ENCODE measurements around the gene GNRHR.
"Not testable (repeated sequence)": the region's sequence is repeated elsewhere in the genome, so short reads cannot be mapped to it uniquely, and the experiment has no call there.

Gene GNRHR, protein sequence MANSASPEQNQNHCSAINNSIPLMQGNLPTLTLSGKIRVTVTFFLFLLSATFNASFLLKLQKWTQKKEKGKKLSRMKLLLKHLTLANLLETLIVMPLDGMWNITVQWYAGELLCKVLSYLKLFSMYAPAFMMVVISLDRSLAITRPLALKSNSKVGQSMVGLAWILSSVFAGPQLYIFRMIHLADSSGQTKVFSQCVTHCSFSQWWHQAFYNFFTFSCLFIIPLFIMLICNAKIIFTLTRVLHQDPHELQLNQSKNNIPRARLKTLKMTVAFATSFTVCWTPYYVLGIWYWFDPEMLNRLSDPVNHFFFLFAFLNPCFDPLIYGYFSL

DNA sequence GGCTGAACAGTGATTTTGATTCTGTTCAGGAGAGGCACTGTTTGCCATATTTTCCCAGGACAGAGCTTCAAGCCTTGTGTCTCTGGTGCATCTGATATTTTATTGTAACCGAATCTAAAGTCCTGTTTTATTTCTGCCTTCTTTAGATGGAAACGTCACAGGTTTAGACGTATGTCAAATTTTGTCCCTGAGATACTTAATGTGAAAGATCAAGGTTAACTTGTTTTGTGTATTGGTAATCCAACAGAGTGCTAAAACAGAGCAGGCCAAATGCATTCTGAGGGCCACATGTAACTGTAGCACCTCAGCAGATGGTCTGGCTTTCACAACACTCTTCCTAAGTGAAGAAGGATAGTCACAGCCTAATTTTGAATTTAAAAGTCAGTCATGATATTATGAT is at the start of gene GNRHR:
TSS of gene GNRHR (minus strand) at position 101 of the 400 bp plus-strand sequence. CDS start at position 48, 53 bp downstream.
- FAIRE-seq, result no peak

DNA sequence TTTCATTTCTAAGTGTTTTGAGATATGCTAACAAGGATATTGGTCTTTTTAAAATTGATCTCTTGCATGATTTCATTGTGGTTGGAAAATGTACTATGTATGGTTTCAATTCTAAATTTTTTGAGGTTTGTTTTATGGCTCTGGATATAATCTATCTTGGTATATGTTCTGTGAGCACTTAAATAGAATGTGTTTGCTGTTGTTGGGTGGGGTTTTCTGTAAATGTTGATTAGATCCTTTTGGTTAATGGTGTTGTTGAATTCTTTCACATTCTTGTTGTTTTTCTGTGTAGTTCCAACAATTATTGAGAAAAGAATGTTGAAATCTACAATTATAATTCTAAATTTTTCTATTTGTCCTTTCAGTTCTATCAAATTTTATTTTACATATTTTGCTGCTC is 42.6 kb upstream of the GNRHR start:
- FAIRE-seq, result no peak

DNA sequence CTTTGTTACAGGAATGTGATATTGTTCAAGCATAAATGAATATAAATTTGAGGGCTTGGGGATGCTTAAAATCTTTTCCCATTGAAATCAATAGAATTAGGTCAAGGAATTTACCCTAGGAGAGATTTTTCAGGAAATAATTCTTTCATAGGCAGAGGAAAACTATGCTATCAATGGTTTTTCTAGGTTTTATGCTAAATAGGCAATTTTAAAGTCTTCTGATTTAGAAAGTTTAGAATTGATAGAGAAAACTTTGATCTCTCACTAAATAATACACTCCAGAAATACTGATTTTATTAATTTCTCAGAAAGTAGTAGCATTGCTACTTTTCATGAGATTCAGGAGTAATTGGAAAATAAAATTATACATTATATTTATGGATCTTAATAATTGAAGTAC is 36.5 kb upstream of the GNRHR start:
- no peak for FAIRE-seq

DNA sequence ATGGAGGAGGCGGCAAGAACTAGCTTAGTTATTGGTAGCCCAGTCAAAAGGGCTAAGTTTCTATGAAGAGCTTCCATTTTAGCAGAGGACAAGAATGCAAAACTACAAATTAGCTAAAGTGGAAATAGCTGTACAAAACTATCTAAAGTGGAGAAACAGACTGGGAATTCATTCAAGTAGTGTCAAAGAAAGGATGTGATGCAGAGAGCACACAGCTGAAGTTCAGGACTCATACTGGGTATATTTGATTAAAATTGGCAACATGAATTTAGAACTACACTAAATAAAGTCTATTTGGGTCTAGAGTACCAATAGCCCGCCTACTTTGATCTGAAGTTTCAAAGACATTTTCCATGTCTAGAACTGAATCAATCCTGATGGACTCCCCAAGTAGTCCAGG is 33.1 kb upstream of the GNRHR start:
- FAIRE-seq, result no peak

DNA sequence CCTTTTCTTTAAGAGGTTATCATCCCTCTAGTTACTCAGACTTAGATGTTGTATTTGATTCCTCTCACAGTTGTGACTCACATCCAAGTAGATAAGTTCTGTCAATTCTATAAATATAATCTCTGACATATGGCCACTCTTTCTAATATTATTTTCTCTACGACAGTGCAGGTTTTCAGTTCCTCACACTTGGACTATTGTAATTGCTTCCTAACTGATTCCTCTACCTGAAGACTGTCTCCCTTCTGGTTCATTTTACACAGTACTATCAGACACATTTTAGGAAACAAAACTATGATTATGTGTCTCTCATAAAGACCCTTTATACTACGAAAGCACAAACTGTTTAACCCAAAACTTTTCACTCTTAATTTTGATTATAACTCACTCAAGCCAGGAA is 31.3 kb upstream of the GNRHR start:
- no peak for FAIRE-seq

DNA sequence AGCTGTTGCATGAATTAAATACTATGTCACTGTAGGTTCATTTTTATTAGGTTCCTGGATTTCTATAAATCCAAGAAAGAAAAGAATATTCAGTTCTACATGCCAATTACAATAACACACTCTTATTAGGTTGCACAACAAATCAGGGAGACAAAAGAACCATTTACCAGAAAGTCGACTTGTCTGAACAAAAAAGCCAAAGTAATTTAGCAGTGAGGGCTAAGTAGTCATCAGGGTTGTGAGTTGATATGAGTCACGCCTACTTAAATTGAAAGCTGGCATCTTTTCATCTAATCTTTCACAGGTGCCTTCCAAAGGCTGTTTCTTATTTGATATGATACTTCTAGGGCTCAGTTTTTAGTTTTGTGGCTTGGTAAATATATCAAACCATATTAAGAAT is 25.4 kb upstream of the GNRHR start:
- FAIRE-seq, result no peak

DNA sequence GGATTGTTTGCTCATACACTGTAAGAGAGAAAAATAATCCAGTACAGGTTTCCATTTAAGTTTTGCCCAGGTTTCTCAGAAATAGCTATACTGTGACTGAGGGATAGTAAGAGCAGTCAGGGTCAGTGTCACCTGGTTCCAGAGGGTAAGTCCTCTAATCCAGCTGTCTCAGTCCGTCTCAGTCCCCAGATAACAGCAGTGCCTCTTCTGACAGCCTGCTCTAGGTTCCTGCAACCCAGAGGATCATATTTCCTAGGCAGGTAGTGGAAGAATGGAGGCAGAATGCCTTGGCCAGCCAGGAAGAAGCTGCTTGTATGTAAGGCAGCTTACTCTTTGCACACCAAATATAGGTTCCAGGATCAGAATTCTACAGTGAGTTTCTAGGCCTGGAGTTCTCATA is 22.6 kb upstream of the GNRHR start:
- no peak for FAIRE-seq

DNA sequence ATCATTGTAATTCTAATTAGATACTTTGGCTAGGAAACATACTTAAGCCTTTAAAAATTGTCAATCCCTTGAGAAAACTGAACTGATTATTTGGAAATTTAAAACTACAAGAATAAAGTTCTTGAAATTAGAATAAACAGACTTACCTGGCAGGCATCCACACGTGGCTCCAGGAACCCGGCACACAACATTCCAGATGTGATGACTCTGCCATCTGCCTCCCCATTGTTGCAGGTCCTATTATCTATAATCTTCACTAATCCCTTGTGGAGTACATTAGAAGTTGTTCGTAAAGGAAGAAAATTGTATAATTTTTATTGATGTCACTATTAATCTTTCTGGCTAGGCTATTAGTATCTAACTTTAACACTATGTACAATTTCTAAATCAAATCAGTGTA is 16.2 kb upstream of the GNRHR start:
- no peak for FAIRE-seq

DNA sequence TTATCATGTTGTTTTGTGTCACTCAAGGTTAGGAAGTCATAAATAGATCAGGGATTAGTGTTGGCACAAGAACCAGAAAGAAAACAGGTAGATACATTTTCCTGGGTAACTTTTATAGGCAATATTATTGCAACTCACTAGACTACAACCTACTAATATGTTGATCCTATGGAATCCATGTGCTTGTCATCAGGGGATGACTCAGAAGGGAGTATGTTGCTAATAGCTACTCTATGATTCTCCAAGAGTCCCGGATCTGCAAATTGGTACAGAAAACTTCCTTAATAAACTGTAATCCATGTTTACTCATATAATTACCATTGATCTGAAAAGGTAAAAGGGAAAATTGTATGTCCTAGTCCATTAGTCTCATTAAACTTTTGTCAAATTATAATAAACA is 11.7 kb upstream of the GNRHR start:
- FAIRE-seq, result no peak

DNA sequence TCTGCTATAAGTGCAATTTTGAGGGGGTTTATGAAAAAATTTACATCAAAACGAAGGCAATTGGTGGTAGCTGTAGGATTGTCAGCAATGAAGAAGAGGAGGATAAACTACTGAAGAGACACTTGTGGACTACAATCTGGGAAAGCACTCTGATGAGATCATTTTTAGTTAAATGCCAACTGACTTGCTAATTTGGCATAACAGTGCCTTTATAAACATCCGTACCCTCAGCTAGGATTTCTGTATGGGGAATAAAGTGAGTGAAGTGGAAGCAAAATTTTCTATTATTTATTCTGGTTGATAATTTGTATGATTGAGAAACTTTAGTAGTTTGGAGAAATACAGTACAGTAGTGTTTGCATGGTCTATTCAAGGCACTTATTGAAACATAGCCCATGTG is 11.2 kb upstream of the GNRHR start:
- FAIRE-seq, result no peak

DNA sequence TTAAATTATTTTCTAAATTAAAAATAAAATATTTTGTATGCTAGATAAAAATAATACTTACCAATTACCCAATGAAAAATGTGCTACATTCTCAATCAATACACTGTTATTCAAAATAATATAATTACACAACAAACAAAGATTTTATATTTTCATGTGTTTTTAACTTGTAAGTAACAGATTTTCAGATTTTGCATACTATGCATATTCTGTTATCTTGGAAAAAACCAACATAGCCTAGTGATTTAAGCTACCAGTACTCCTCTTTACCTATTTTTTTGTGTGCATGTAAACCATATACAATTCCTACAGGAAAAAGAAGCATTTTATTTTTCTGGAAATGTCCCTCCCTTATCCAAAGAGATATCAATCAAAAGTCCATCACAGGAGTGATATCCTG is 10.0 kb upstream of the GNRHR start:
- FAIRE-seq, result no peak

DNA sequence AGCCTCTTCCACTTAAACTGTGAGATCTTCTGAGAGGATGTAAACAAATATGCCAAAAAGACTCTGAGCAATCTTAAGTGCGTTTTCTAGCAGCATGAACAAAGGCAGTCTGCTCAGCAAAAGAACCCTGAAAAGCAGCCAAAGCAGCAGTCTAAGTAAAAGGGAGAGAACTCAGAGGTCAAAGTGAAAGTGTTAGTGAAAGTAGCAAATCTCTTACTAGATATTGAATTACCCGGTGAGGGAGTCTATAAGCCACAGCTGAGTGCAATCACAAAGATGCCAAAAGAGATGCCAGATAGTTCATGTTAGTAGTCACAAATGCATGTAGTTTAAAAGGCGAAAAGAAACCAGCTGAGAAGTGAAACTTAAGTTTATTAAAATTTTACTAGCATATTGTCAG is 7.9 kb upstream of the GNRHR start:
- no peak for FAIRE-seq

DNA sequence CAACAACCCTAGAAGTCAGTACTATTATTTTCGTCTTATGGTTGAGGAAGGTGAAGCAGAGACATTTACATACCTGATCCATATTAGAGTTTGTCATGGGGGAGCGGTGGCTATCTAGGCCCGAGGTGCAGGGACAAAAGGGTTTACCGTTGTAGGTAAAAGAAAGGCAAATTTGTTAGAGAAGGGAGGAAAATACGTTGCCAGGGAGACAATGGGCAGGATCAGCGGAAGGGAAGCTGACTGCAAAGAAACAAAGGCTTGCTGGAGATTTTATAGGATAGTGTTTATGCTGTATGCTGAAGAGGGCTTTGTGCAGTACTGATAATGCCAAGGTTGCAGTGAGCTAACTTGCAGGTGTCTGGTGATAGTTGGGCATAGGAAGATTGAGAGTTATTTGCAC is 2.8 kb upstream of the GNRHR start:
- not testable (repeated sequence) for FAIRE-seq

DNA sequence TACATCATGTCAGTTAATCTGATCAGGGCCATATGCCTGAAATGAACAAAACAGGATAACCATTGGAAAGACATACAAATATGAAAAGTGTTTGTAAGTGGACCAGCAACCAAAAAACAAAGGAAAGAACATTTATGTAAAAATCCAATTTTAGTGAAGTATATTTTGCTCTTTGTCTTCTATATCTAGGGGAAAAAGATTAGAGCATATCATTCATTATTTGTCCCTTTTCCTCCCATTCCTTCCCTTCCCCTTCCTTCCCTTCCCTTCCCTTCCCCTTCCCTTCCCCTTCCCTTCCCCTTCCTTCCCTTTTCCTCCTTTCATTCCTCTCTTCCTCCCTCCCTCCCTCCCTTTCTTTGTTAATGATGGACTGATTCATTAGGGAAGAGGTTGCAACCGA is 1.8 kb upstream of the GNRHR start:
- FAIRE-seq, result no peak

DNA sequence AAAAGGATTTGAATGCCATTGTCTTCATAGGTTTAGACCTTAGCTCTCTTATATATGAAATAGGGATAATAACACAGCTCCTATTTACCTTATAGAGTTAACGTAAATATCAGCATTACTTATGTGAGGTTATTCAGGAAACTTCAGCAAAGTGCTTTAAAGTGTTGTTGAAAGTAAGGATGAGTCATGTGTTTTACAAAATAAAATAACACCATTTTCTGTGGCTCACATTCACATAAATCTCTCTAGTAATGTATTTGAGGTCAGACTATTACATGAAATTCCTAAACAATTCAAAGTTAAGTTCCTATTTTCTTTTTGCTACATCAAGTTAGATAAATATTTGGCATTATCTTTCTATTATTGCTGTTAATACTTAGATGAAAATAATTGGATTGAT is 2.9 kb downstream of the GNRHR start:
- peak; percentile 53 for FAIRE-seq

DNA sequence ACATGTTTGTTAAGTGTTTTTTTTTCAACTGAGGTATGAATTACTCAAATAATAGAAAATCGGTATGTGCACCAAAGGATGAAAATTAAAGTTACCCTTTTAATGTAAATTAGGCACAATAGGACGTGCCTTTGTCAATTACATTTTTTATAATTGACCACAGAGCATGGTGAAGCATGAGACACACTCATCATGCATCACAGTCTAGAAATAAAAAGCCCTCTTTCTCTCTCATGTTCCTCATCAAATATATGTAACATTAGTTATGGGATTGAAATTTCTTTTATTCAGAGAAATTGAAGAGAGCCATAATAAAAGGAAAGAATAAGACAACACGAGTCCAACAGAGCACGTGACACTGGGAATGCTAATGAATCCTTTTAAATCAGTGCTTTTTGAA is 3.5 kb downstream of the GNRHR start:
- no peak for FAIRE-seq

DNA sequence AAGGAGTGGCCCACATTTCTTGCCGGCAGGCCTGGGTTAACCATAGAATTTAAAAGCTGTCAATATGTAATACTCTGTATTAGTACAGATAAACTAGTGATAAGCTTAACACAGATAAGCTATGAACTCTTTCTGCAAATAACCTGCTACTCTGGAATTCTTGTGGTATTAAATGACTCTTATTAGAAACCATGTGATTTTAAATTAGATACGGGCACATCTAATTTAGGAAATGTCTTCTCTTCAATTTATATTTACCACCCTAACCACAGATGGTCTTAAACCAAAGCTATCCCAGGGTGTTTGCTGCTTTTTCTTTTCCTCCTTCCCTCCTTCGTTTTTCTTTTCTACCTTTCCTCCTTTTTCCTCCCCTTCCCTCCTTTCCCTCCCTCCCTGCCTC is 4.9 kb downstream of the GNRHR start:
- no peak for FAIRE-seq

DNA sequence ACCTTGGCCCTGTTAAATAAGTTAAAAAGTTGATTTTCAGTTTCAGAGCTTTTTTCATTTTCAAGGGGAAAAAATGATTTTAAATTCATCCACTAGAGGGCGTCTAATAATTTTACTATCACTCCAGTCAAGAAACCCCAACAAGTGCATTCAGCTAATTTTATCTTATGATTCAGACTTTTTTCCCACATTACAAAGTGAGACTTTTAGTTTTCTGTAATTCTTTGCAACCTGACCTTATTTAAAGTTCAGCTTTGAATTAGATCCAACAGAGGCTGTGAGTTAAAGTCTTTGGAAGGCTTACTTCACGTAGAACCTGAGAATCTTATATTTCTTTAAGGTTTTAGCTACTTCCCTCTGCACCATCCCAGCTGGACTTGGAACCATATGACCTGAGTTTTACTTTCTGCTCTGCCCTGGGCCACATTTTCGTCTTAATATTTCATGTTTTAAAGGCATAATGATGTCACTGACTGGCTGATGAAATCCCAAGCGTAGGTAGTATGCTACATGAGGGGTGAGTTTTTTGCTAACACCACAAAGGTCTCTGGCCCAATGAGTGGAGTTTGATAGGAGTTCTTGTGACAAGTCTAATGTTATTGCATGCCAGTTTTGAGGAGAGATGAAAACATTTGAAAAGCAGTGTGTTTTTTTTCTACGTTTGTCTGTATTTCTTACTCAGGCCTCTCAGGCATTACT is 7.2 kb downstream of the GNRHR start:
- FAIRE-seq, result no peak

DNA sequence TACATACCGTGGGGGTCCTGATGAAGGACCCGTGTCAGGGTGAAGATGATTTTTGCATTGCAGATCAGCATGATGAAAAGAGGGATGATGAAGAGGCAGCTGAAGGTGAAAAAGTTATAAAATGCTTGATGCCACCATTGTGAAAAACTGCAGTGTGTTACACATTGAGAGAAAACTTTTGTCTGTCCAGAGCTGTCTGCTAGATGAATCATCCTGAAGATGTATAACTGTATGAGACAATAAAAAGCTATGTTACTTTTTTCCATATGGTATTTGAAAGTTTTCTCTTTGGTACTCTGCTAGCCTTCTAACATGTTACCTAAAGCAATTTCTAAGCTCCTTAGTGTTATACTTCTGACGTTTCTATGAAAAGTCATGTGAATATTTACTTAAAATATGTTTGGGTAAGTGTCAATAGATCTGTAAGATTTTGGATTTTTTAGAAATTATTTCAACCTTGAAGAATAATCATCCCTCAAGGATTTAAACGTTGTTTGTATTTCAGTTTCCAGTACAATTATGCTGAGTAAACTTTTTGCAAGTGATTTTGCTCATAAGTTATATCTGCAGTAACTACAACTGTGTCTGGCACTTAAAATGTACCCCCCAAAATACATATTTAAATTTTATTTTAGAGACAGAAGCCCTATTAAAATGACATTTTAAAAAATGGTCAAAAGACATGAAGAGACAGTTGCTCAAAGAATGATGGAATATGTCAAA is 9.5 kb downstream of the GNRHR start:
- FAIRE-seq, result no peak

DNA sequence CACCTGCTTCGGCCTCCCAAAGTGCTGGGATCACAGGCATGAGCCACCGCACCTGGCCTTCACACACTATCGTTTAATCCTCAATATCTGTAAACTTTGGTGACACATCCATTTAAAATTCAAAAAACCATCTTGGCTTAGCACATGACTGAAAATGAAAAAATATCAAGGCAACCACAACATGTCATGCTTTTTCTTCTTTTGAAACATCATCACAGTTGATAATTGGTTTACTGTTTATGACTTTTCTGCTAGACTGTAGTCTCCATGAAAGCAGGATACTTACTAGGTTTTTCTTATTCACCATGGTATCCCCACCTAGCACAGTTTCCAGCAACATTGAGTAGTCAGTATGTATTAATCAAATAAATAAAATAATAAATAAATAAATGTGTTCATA is 11.0 kb downstream of the GNRHR start:
- FAIRE-seq, result no peak

DNA sequence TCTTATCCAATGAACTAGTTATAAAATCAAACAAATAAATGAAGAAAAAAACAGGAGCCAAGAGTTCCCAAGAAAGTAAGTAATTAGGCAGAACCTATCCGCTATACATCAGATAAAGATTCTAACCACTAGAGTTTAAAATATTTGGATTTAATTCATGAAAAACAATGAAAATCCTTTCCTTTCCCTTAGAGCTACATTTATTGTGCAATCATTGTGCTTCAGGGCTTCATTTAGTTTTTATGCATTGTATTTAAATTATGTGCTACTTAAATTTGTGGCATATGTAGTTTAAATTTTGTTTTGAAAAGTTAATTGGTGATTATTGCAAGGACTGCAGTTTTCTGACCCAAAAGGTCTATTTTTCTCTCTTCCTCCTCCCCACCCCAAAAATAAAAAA is 17.9 kb downstream of the GNRHR start:
- no peak for FAIRE-seq

DNA sequence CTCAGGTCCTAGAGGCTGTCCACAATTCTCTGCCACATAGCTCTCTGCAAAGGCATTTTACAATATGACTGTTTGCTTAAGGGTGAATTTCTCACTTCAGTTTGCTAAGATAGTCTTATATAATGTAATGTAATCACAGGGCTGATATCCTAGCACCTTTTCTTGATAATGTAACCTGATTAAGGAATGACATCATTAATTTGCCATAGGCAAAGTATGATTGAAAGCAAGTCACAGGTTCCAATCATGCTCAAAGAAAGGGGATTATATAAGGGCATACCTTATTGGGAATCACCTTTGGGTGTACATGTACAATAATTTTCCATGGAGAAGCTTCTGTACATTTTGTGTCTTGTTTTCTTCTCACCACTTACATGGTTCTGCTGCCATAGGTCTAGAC is 18.9 kb downstream of the GNRHR start:
- FAIRE-seq, result no peak

DNA sequence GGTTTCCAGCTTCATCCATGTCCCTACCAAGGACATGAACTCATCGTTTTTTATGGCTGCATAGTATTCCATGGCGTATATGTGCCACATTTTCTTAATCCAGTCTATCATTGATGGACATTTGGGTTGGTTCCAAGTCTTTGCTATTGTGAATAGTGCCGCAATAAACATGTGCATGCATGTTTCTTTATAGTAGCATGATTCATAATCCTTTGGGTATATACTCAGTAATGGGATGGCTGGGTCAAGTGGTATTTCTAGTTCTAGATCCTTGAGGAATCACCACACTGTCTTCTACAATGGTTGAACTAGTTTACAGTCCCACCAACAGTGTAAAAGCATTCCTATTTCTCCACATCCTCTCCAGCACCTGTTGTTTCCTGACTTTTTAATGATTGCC is 23.7 kb downstream of the GNRHR start:
- not testable (repeated sequence) for FAIRE-seq
